Upper lobe of left lung (tissue), 6 donors: ENCODE data around the gene EDARADD. TPM values are rescaled to one million over a fixed set of nuclear protein-coding genes. Genes with fewer than 3 reads are reported as not detected.
A peak's percentile ranks its signal among the peaks of the same experiment; 100 is the strongest.

Experiments
- ATAC-seq, 2 donors: fragments of 200-7000 bp; cut with Tn5 transposase; one replicate each; pipeline ENCODE4 v1.9.1; 2022; ENCODE audit warnings: mild to moderate bottlenecking in 2 of 2, moderate library complexity in 2 of 2; ENCODE audit not compliant: low FRiP score in 2 of 2
- DNase-seq, 2 donors: peaks; one replicate each; pipeline ENCODE4 v3.0.0-alpha.2; 2019 to 2020
- H3K27ac ChIP-seq, 4 donors: fragments of 200-600 bp; sonication (generic); one replicate each; pipeline ENCODE4 v1.5.1; 2016 to 2019
- H3K27me3 ChIP-seq, 4 donors: fragments of 200-600 bp; sonication (generic); one replicate each; pipeline ENCODE4 v1.5.1; 2017 to 2019
- H3K36me3 ChIP-seq, 4 donors: fragments of 200-600 bp; sonication (generic); one replicate each; pipeline ENCODE4 v1.5.1; 2016 to 2019
- H3K4me1 ChIP-seq, 4 donors: fragments of 200-600 bp; sonication (generic); one replicate each; pipeline ENCODE4 v1.5.1; 2018 to 2019
- H3K4me3 ChIP-seq, 4 donors: fragments of 200-600 bp; sonication (generic); one replicate each; pipeline ENCODE4 v1.5.1; 2017 to 2019; ENCODE audit warnings: mild to moderate bottlenecking in 2 of 4, moderate library complexity in 1 of 4
- H3K9me3 ChIP-seq, 4 donors: fragments of 200-600 bp; sonication (generic); one replicate each; pipeline ENCODE4 v1.5.1; 2018 to 2019
- CTCF ChIP-seq, 6 experiments: fragments of 450-650 bp in 4 of 6; fragments of 200-600 bp in 2 of 6; sonication (generic) in 2 of 6; IDR thresholded peaks; one replicate each; pipeline ENCODE4 v1.5.1; 2016 to 2019; ENCODE audit warnings: antibody characterized with exemption in 6 of 6
- EP300 ChIP-seq, 4 donors: sonication (generic); formaldehyde crosslinking; IDR thresholded peaks; one replicate each; pipeline ENCODE4 v1.5.1; 2017; ENCODE audit warnings: antibody characterized with exemption in 4 of 4, control low read depth in 2 of 4
- POLR2A ChIP-seq, 4 donors: fragments of 450-650 bp; IDR thresholded peaks; one replicate each; pipeline ENCODE4 v1.5.1; 2016 to 2017; ENCODE audit warnings: antibody characterized with exemption in 4 of 4, mild to moderate bottlenecking in 2 of 4
- POLR2AphosphoS5 ChIP-seq, 2 donors: sonication (generic); formaldehyde crosslinking; IDR thresholded peaks; one replicate each; pipeline ENCODE4 v1.5.1; 2017; ENCODE audit warnings: antibody characterized with exemption in 2 of 2
- WGBS, 2 donors: methylation state at CpG; one replicate each; pipeline ENCODE4 v1.1.5; 2017 to 2018; 5-methylcytosine and 5-hydroxymethylcytosine counted together
- total RNA-seq, 6 donors: library from RNA; depleted of rRNA in 4 of 6; stranded (reverse); fragments of >200 nt in 4 of 6; gene quantifications; one replicate each; pipeline versions ENCODE4 v1.1.0 to v1.2.1, GENCODE V29; 2016 to 2021
- donor health status: DM: no; HTN: no; CAD: no; lungs with moderate emphysema.
- donor health status: DM: no; HTN: yes; CAD: no; lungs with severe emphysema.

EDARADD gene
- total RNA-seq, 6 donors from 2014 or later: 0.11 to 2.6 (median 0.57) TPM; not detected in 1

GRCh38 chr1:236397173-236397759, 3.2 kb downstream of the EDARADD start:
- ATAC-seq (no peak), DNase-seq (no peak)
- no peaks in the 10 kb centered on the region for H3K36me3 ChIP-seq
- TF ChIP-seq POLR2A (IDR thresholded peaks at IDR 0.05): no peak
- no peak for TF ChIP-seq POLR2AphosphoS5 (IDR thresholded peaks at IDR 0.05)
- no peak for TF ChIP-seq EP300 (IDR thresholded peaks at IDR 0.05)
- peaks cover 0 to 8% (median 3%) of the 10 kb centered on the region in 4 donors for H3K27me3 ChIP-seq
- no peak overlapping the region for H3K4me3 ChIP-seq
- H3K9me3 ChIP-seq: no peaks in the 10 kb centered on the region
- WGBS, 2 donors: 69 to 83% methylated on average over 4 of the region's 4 CpGs
- H3K4me1 ChIP-seq: peaks cover 12 to 20% (median 15%) of the 10 kb centered on the region in 4 donors
- no peak overlapping the region for H3K27ac ChIP-seq

GRCh38 chr1:236398538-236398937, 4.5 kb downstream of the EDARADD start:
- DNase-seq (no peak), ATAC-seq (no peak)
- Histone ChIP-seq H3K9me3 (no peaks in the 10 kb centered on the region), H3K4me1 (peaks cover 12 to 20% (median 15%) of the 10 kb centered on the region in 4 donors), H3K27ac (no peak overlapping the region), H3K27me3 (peaks cover 0 to 8% (median 3%) of the 10 kb centered on the region in 4 donors), H3K36me3 (no peaks in the 10 kb centered on the region), H3K4me3 (no peak overlapping the region)
- 67 to 73% methylated on average over 10 of the region's 10 CpGs for WGBS, 2 donors
- TF ChIP-seq POLR2A (IDR thresholded peaks at IDR 0.05) (no peak), CTCF (IDR thresholded peaks at IDR 0.05) (no peak), EP300 (IDR thresholded peaks at IDR 0.05) (no peak), POLR2AphosphoS5 (IDR thresholded peaks at IDR 0.05) (no peak)

- H3K9me3 ChIP-seq: no peaks in the 10 kb centered on the region
- no peak overlapping the region for H3K27ac ChIP-seq
- H3K4me3 ChIP-seq: no peak overlapping the region
- ATAC-seq (no peak), DNase-seq (no peak)
- no peak for TF ChIP-seq POLR2AphosphoS5 (IDR thresholded peaks at IDR 0.05)
- no peak for TF ChIP-seq CTCF (IDR thresholded peaks at IDR 0.05)
- no peak for TF ChIP-seq EP300 (IDR thresholded peaks at IDR 0.05)
- TF ChIP-seq POLR2A (IDR thresholded peaks at IDR 0.05): no peak
- H3K27me3 ChIP-seq: peaks cover 0 to 7% (median 1%) of the 10 kb centered on the region in 4 donors
- WGBS, 2 donors: 67 to 73% methylated on average over 8 of the region's 8 CpGs
- H3K36me3 ChIP-seq: no peaks in the 10 kb centered on the region
- peaks cover 7 to 11% (median 9%) of the 10 kb centered on the region in 4 donors for H3K4me1 ChIP-seq
Observed at GRCh38 chr1:236400061-236400603, 6.0 kb downstream of the EDARADD start.

DNA sequence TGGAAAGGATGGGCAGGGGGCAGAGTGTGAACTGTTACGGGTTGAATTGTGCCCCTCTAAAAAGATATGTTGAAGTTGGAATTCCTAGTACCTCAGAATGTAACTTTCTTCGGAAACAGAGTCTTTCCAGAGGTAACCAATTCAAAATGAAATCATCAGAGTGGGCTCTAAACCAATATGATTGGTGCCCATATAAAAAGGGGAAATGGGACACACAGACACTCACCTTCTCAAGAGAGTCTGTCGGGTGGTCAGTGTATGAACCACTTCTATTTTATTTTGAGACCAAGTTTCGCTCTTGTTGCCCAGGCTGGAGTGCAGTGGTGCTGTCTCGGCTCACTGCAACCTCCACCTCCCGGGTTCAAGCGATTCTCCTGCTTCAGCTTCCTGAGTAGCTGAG, 7.6 kb downstream of the EDARADD start:
- Histone ChIP-seq H3K4me1 (no peaks in the 10 kb centered on the region), H3K27ac (no peak overlapping the region), H3K4me3 (no peak overlapping the region), H3K27me3 (no peaks in the 10 kb centered on the region), H3K36me3 (no peaks in the 10 kb centered on the region), H3K9me3 (no peaks in the 10 kb centered on the region)
- ATAC-seq (no peak), DNase-seq (no peak)
- no peak for TF ChIP-seq CTCF (IDR thresholded peaks at IDR 0.05)
- no peak for TF ChIP-seq EP300 (IDR thresholded peaks at IDR 0.05)
- no peak for TF ChIP-seq POLR2AphosphoS5 (IDR thresholded peaks at IDR 0.05)
- no peak for TF ChIP-seq POLR2A (IDR thresholded peaks at IDR 0.05)
- 89 to 91% methylated on average over 7 of the region's 7 CpGs for WGBS, 2 donors

- peak in 1 of 2 donors; percentile 27 for DNase-seq
- no peak for TF ChIP-seq POLR2A (IDR thresholded peaks at IDR 0.05)
- no peak for TF ChIP-seq EP300 (IDR thresholded peaks at IDR 0.05)
- TF ChIP-seq CTCF (IDR thresholded peaks at IDR 0.05): no peak
- TF ChIP-seq POLR2AphosphoS5 (IDR thresholded peaks at IDR 0.05): no peak
- 84 to 89% methylated on average over 18 of the region's 18 CpGs for WGBS, 2 donors
- Histone ChIP-seq H3K27ac (no peak overlapping the region), H3K36me3 (no peaks in the 10 kb centered on the region), H3K27me3 (no peaks in the 10 kb centered on the region), H3K4me1 (no peaks in the 10 kb centered on the region), H3K9me3 (no peaks in the 10 kb centered on the region), H3K4me3 (no peak overlapping the region)
- no peak for ATAC-seq
Observed at GRCh38 chr1:236403905-236404696, 10.0 kb downstream of the EDARADD start.
